ELF-1 (cell line): ENCODE results near the gene SLC9A1.
"Not testable (repeated sequence)": the region's sequence is repeated elsewhere in the genome, so short reads cannot be mapped to it uniquely, and the experiment has no call there.

ENCODE experiments used
- DNase-seq: peaks from one replicate; pipeline ENCODE4 v3.0.0-alpha.2; 2016; ENCODE audit warnings: low read depth, low spot score

The SLC9A1 gene

DNA sequence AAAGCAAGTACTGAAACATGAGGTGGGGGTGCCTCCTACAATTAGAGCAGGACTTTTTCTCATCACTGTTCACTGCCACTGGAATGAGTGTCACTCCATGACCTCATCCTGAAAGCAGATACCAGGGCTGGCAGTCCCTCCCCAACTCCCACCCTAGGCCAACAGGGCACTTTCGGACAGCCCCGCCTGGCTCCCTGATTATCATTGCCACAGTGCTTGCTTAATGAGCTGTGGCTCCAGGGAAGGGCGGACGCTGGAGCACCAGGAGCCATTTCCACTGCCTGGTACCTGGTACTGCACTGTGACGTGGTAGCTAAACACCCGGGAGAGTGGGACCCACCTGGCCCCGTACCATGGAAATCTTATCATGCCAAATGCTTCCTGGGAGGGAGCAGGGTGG lies 22.3 kb downstream of the SLC9A1 start:
- no peak for DNase-seq

DNA sequence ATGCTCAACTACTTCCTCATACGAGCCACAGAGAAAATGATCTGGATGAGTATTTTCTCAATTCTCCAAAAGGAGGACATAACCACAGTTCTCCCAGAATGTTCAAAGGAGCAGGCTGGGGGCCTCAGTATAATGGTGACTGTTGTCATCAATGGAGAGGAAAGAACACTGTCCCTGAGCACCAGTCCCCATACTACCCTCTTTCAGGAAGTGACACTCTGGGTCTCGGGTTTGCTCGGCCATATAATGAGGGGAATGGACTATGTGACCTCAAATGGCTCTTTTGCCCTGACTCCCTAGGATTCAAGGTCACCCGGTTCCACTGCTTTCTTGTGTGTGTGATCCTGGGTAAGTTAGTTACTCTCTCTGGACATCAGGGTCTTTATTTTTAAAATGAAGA lies 22.8 kb downstream of the SLC9A1 start:
- no peak for DNase-seq

DNA sequence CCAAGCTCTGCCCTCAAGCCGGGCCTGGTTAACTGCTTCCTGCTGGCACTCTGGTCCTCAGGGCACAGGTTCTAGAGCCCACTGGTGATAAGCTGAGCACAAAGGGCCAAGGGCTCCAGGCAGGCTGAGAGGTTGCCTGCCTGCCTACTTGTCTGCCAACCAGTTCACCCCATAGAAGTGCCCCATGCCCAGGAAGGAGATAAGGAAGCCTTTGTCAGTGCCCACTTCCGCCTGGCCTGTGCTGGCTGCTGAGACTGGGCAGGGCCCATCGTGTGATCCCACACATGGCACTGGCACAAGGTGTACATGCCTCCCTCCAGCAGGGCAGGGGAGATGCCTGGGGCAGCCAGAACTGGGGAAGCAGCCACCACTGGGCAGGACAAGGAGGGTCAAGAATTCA lies 24.1 kb downstream of the SLC9A1 start:
- no peak for DNase-seq

DNA sequence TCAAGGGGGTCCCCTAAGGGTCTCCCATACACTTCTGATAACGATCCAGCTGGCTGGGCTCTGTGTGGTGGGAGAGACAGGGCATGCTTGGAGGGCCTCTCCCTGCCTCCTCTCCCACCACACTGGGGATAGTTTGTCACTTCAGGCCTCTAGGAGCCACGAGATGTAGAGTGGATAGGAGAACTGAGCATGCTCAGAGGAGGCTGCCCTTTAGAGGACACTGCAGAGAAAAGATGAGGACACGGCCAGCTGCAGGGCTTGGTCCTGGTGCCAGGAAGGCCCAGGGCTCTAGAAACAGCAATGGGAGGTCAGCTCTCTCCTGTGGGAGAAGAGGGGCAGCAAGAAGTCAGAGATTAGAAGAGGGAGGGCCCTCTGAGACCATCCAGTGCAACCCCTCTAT lies 25.7 kb downstream of the SLC9A1 start:
- no peak for DNase-seq

DNA sequence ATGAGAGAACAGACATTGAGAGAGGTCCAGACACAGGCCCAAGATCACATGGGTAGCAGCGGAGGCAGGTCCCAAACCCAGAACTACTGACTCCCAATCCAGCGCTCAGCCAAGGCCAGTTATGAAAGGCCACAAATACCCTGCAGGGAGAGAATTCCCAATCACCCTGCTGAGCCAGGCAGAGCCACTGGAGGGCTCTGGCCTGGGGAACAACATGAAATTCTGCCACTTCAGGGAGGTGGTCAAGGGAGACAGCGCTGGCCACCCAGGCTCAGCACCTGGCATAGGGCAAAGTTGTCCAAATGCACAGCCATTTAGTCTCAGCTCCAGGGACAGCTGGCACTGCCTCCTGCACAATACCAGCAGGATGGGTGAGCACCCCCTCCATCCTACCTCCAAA lies 27.5 kb downstream of the SLC9A1 start:
- no peak for DNase-seq

DNA sequence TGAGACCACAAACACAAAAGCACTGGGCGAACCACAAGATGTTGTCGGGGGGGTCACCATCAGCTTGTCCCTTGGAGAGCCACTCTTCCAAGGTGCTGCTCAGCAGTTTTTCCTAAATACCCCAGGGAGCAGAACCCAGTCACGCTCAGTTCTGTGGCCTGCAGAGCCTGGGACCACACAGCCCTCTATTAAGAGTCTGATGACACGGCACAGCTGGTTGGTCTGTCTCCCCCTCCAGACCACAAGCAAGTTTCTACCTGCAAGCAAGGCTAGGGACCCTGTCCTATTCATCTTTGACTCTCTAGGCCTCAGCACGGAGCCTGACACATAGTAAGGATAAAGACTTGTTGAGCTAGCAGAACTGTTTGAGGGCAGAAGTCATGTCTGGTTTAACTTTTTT lies 28.5 kb downstream of the SLC9A1 start:
- no peak for DNase-seq

DNA sequence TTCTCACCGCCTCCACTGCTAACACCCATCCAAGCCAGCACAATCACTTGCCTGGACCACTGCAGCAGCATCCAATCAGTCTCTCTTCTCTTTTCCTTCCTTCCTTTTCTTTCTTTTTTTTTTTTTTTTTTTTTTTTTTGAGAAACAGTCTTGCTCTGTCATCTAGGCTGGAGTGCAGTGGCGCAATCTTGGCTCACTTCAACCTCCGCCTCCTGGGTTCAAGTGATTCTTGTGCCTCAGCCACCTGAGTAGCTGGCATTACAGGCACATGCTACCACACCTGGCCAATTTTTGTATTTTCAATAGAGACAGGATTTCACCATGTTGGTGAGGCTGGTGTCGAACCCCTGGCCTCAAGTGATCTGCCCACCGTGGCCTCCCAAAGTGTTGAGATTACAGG lies 29.8 kb downstream of the SLC9A1 start:
- not testable (repeated sequence) for DNase-seq

DNA sequence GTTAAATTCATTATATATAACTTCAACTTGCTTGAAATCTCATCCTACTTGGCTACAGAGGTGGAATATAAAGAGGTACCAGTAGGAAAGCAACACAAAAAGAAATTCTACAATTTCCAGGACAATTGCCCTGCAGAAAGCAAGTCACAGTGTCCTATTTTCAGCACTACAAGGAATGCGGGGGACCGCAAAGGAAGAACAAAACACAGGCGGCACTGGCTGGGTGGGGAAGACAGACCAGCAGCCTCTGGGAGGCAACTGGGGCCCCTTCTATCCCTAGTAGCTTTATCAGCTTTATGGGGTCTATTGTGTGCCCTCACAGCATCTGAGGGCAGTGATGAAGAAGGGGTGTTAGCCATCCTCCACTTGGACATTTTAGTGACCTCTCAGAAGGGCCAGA lies 30.5 kb downstream of the SLC9A1 start:
- no peak for DNase-seq

DNA sequence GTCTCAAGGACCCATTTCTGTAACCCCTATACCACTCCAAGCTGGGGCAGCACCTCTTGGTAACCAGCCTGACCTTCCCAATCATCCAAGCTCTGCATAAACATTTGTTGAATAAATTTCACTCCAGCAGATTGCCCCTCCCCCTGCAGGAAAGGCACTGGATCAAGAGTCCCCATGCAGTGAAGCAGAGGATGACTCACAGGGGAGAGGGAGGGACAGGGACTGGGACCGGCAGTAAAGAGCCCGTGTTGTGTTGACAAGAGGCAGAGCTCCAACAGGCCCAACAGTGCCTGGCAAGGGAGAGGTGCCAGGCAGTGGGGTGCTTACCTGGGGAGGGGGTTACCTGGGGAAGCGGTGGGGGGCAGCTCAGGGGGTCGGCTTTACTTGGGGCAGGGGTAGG lies 32.3 kb downstream of the SLC9A1 start:
- no peak for DNase-seq

DNA sequence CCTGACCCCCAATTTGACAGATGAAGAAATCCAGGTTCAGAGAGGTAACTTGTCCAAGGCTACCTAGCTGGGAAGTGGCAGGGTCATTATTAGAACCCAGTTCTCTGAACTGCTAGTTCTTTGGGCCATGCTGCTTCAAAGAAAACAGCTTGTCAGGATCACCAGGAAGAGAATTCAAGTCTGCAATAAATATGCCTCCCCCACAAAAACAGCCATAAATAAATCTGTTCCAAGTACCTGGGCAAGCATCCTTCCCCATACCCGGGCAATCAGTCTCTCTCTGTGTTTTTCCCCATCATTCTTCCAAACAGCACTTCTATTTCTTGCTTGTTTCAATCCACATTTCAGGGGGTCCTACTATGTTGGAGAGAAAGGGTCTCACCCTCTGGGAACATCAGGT lies 34.1 kb downstream of the SLC9A1 start:
- no peak for DNase-seq

DNA sequence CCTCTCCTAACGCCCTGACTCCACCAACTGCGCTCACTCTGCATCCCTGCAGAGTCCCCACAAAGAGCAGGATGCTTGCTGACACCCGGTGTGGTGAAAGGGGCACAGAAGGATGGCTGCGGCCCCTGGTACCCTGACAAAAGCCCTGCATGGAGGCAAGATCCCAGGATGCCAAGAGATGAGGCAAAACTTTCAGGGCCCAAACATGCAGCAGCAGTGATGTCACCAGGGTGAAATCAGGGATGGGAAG lies 36.6 kb downstream of the SLC9A1 start:
- DNase-seq = no peak

DNA sequence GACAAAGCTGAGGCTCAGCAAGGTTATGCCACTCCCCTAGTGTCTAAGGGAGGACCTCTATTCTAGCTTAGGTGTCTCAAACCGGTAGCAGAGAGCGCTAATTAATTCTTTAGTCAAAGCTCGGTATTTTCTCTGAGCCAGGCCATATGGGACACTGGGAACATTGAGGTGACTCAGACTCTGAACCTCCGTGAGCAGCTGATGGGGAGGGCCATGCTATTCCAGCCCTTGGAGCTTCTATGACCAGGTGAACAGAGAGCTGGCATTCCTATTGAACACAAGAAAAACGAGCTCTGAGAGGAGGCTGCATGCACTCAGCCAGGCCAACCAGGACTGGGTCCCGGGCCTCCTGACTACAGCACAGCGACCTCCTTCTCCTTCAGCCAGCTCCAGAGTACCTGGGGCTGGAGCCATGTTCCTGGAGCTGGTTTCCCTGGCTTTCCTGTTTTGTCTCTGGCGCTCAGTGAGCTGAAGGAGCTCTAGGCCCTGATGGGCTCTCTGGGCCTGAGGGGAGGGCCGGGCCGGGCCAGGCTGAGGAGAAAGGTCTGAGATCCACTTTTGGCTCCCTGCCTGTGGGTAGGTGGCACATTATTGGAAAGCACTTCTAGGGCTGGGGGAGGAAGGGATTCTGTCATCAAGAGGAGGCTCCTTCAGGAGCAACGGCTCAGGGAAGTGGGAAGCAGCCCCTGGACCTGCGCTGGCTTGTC lies 37.0 kb downstream of the SLC9A1 start:
- no peak for DNase-seq

DNA sequence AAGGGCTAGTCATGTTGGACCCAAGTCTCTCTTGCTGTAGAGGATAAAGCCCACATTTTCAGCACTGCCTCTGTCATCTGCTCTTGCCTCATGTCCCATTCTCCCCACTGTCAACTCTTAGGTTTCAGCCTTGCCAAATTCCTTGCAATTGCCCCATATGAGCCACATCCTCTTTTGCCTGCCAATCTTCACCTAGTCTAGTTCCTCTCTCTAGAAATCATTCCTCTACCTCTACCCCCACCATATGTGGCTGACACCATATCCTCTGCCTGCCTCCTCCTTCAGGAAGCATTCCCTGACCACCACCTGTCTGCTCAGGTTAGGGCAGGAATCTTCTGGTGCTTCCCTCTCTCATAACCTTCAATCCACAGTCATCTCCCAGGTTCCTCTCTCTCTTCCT lies 38.2 kb downstream of the SLC9A1 start:
- DNase-seq = no peak

DNA sequence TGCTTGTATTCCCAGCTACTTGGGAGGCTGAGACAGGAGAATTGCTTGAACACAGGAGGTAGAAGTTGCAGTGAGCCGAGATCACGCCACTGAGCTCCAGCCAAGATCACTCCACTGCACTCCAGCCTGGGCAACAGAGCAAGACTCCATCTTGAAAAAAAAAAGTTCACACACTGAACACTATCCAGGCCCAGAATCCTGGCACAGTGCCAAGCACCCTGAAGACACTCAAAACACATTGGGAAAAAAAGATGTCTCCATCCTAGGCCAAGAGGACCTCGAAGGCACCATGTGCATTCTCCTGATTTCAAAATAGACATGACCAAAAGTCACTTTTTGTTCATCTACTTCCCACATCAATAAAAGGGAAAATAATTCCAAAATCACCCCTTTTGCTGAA lies 38.7 kb downstream of the SLC9A1 start:
- DNase-seq = no peak

DNA sequence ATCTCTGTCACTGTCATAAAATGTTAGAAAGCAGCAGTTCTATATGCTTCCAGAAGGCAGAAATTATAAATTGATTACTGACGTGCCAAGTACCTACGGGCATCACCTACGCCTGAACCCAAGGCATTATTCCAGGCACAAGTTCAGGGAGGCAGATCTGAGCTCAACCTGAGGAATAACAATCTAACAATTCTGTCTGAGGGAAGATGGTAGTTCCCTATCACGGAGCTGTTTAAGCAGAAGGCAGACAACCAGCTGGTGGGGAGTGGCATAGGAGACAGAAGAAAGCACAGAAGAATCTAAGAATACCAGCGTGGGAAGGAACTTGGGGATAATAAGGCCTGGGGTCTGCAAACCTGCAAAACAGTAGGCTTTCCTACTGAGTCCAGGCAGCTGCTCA lies 40.4 kb downstream of the SLC9A1 start:
- no peak for DNase-seq

DNA sequence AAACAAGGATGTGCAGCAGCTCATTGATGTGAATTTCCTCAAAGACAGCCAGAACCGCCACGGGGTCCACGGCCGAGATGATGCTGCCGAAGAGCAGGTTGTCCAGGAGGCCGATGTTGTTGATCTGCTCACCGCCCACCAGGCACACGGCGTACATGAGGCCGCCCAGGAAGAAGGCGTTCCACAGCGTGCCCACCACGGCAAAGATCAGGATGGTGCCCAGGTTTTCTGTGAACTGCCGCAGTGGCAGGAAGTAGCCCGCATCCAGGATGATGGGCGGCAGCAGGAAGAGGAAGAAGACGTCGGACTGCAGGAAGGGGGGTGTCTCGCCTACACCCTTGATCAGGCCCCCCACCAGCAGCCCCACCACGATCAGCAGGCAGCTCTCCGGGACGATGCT lies 41.1 kb downstream of the SLC9A1 start:
- DNase-seq = no peak

DNA sequence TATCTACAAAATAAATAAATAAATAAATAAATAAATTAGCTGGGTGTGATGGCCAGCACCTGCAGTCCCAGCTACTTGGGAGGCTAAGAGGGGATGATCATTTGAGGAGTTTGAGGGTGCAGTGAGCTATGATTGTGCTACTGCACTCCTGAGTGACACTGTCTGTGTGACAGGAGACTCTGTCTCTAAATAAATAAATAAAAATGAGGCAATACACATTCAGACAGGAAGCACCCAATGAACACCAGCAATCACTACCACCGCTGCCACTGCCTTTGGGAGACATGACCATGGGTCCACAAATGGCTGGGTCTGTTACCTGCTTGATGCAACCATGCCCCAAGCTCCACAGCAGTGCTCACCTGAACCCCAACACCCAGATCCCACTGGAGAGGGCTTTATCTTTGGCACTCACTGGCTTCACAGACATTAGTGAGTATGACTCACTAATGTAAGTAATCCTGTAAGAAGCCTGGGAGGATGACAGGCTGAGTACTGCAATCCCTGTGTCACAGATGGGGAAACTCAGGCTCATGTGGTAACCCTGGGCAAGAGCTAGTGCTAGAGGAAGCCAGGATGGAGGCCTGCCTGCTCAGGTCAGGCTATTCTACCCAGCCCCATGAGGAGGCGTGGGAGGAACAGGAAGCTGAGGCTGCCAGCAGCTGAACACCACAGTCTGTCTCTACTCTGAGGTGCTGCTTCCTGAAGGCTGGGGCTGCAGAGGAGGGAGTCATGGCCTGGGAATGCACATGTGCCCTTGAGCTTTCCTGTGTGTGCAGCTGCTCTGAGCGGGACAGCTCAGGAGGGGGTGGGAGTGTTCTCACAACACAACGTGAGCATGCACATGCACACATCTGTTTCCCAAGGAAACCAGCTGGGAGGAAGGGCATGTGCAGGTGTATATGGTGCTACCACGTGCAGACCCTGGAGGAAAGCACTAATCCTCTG lies 43.0 kb downstream of the SLC9A1 start:
- peak; percentile 63 for DNase-seq

DNA sequence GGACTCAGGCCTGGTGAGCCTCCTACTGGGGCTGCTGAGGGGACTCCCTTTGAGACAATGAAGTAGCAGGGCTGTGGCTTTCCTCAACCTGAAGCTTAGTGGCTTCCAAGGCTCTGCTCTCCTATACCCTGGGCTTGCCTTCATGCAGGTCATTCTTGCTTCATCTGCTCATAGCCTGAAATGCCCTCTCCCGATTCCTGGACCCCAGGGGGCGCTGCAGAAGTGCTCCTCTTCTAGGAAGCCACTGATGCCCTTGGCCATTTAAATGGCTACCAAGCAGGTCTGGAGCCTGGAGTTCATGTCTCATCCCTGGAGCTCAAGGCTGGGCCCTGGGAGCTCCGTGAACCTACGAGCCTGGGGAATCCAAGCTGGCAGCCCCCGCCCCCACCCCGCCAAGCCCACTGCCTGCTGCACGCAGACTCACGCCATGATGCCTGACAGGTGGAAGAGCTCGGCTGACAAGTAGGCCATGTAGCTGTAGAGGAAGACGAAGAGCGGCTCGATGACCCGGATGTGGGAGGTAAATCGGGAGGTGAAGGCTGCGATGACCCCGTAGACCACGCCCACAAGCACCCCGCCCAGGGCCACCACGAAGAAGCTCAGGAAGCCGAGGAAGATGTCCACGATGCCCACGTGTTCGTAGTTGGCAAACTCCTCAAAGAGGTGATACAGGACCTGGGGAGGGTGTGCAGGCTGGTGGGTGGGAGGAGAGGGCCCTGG lies 45.7 kb downstream of the SLC9A1 start:
- DNase-seq = peak; percentile 69

DNA sequence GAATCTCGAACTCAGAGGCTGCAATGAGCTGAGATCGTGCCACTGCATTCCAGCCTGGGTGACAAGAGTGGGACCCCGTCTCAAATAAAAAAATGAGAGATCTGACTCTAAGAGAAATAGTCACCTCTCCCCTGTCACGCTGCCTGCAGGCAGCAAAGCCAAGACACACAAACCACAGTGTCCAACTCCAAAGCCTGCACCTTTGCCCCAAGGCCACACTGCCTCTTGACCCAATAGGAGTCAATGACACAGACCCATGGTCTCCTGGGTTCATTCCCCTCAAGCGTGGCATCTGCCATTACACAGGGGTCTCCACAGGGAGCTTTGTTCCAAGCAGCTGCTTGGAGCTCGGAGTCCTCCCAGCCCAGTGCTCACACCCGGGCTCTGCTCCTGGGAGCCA lies 46.3 kb downstream of the SLC9A1 start:
- no peak for DNase-seq

DNA sequence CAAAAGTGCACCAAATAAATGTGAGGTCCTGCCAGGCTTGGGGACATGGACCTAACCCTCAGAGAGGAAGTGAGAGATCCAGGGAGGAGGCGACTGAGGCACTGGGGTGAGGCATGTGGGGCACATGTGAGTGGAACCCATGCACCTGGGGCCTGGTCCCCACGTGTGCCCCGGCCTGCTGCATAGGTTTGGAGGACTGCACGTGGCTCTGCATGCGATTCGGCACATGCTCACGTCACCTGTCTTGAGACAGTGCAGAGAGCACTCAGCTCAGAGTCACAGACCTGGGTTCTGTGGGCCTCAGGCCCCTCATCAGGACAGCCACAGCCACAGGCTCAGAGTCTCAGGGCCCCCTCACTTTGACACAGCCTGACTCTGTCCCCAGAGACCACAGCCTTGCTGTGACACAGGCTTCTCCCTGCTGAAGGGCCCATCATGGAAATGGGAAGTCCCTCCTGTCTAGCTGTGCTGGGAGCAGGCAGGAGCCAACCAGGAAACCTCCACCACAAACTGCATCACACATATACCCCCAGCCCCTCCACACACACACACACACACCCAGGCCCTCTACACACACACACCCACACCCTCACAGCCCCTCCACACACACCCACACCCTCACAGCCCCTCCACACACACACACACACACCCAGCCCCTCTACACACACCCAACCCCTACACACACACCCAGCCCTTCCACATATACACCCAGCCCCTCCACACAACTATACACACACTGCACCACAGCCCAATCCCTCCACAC lies 48.2 kb downstream of the SLC9A1 start:
- no peak for DNase-seq

DNA sequence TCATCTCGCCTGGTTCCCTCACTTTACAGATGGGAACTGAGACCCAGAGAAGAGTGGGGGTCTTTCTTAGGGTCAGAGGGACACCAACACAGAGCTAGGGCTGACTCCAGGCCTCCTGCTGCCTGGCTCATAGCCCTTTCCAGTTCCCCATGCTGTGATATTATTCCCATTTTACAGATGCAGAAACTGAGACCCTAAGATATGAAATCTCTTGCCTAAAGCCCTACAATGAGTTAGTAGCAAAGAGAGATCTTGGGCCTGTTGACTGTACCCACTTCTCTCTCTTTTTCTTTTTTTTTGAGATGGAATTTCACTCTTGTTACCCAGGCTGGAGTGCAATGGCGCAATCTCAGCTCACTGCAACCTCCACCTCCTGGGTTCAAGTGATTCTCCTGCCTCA lies 49.9 kb downstream of the SLC9A1 start:
- no peak for DNase-seq

DNA sequence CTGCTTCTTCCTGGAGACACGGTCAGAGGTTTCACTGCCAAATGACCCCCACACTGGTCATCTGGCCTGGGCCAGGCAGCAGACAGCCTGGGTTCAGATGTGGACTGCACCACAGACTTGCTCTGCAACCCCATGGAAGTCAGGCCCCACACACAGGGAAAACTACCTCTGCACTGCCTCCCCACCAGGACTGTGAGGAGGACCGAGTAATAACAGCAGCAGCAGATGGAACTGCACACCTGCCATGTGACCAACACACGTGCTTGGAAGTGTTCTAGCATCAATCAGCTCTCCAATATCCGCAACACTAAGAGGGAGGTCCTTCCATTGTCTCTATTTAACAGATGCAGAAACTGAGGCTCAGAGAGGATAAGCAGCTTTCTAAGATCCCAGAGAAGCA lies 51.4 kb downstream of the SLC9A1 start:
- no peak for DNase-seq
